ENCODE results near the gene SLC39A10.
"Not testable (repeated sequence)": the region's sequence is repeated elsewhere in the genome, so short reads cannot be mapped to it uniquely, and the experiment has no call there.

SLC39A10 gene

DNA sequence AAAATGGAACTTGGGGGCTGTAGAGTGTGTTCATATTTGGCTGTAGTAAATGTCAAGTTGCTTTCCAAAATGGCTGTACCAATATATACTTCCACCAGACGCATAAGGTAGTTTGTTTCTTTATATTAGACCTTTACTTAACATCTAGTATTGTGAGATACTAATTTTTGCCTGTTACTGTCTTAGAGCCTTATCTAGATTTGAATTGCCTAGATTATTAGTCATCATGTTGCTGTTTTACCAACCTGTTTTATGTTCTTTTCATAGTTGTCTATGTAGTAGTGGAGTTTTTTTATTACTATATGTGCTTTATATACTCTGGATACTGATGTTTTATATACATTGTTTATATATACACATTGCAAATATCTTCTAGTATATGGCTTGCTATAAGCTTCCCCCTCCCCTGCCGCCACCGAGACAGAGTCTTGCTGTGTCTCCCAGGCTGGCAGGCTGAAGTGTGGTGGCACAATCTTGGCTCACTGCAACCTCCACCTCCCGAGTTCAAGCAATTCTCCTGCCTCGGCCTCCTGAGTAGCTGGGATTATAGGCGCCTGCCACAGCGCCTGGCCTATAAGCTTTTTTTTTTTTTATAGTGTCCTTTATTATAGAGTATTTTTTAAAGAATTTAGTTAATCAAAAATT, 18.9 kb downstream of the SLC39A10 start:
- DNase-seq: no peak

GRCh38 chr2:195677290-195677689, 20.3 kb downstream of the SLC39A10 start:
- DNase-seq: no peak

DNA sequence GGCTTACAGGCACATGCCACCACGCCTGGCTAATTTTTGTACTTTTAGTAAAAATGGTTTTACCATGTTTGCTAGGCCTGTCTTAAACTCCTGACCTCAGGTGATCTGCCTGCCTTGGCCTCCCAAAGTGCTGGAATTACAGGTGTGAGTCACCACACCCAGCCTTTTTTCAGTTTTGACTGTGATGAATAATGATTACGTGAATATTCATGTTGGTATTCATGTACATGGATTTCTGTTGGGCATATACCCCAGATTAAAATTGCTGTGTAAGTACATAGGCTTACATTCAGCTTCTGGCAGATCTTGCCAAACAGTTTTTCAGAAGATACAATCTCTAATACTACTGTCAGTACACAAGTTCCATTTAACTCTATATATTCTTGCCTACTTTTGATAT, 20.9 kb downstream of the SLC39A10 start:
- no peak for DNase-seq

DNA sequence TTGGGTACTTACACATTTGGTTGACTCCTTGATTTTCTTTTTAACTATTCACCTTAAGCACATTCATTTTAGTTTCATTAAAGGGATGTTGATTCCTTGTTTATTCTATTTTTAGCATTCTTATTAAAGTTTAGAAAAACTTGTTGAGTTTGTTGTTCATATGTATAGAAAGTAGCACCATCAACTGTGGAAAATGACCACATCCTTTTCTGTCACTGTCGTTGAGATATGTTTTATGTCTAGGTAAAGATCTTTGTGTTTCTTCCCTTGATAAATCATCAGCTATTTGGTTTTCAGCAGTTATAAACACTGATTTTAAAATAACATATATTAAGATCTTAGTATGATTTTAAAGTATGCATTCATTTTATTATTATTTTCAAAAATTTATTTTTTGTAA, 25.1 kb downstream of the SLC39A10 start:
- no peak for DNase-seq

DNA sequence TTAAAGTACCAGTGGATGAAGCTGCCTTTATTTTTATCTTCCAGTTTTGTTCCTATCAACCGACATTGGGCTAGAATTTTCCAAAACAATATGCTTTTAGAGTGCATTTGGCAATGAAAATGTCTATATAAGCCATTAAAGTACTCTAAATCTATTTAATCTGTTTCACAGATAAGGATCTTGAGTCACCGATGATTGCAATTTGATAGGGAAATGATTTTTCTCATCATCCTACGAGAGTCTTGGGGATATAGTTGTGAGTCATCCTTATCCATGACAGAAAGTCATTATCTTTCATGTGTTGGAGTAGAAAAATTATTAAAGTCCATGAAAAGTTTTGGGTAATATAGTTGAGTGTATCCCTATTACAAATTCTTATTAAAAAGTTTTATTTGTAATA, 26.1 kb downstream of the SLC39A10 start:
- no peak for DNase-seq

DNA sequence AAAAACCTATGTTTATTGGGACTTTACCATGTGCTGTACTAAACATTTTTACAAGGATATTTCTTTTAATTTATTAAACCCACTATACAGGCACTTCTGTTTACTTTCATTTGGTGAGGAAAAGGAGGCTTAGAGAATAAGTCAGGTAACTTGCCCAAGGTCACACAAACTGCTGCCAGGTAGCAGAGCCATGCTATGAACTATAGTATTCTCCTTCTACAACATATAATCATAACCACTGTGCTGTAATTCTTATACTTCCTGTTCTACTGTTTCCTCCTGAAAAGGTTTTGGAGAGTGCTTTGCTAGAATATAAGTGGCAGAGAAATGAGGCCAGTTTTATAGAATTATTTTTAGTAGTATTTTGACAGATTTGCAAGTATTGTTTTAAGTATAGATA, 29.5 kb downstream of the SLC39A10 start:
- no peak for DNase-seq

GRCh38 chr2:195687320-195688086, 30.5 kb downstream of the SLC39A10 start:
- no peak for DNase-seq

DNA sequence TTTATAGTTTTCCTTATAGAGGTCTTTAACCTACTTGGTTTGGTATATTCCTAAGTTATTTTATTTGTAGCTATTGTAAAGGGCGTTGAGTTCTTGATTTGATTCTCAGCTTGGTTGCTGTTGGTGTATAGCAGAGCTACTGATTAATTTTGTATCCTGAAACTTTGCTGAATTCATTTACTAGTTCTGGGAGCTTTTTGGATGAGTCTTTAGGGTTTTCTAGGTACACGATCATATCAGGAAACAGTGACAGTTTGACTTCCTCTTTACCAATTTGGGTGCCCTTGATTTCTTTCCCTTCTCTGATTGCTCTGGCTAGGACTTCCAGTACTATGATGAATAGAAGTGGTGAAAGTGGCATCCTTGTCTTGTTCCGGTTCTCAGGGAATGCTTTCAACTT, 35.5 kb downstream of the SLC39A10 start:
- DNase-seq: not testable (repeated sequence)

- no peak for DNase-seq
Observed at GRCh38 chr2:195694553-195694952, 37.5 kb downstream of the SLC39A10 start.

DNA sequence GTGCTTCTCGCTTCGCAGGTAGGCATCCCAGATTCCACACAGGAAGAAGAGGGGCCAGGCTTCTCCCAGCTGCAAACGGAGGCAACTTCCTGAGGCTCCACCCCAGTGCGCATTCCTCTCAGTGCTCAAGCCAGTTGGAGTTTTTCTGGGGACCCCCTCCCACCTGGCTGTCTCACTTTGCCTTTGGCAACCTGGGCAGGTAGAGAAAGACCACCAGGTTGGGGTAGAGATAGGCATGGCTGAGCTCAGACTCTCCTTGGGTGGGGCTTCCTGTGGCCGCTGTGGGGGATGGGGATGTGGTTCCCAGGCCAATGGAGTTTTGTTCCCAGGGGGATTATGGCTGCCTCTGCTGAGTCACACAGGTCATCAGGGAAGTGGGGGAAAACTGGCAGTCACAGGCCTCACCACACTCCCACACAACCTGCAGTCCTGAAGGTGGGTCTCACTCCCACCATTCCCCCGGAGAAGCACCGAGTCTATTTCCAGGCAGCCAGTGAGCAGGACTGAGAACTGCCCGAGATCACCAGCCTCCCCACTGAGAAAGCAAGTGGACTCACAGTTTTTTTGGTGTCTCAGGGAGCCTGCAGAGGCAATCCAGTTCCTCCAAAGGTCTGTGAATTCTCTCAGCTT, 38.1 kb downstream of the SLC39A10 start:
- DNase-seq: no peak

DNA sequence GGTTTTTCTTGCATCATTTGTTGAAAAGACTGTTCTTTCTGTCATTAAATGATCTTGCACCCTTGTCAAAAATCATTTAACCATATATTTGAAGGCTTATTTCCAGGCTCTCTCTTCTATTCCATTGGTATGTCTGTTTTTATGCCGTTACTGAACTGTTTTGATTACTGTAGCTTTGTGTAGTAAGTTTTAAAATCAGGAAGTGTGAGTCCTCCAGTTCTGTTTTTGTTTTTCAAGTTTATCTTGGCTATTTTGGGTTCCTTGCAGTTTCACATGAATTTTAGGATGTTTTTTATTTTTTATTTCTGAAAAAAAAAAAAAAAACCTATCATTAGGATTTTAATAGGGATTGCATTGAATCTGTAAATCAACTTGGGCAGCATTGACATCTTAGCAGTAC, 39.0 kb downstream of the SLC39A10 start:
- DNase-seq: no peak

GRCh38 chr2:195697681-195698220, 40.7 kb downstream of the SLC39A10 start:
- no peak for DNase-seq

DNA sequence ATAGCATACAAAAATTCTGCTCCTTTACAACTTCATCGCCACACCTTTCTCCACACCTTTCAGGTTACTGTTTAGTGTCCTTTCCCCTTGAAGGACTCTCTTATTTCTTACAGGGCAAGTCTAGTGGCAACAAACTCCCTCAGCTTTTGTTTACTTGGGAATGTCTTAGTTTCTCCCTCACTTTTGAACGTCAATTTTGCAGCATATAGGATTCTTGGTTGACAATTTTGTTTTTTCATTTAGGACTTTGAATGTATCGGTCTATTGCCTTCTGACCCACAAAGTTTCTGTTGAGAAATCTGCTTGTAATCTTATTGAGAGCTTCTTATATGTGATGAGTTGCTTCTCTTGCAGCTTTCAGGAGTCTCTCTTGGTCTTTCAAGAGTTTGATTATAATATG, 43.5 kb downstream of the SLC39A10 start:
- DNase-seq: no peak

GRCh38 chr2:195706161-195706900, 49.3 kb downstream of the SLC39A10 start:
- no peak for DNase-seq

- DNase-seq: no peak
Observed at GRCh38 chr2:195709901-195710806, 53.1 kb downstream of the SLC39A10 start.

GRCh38 chr2:195711478-195711877, 54.5 kb downstream of the SLC39A10 start:
- no peak for DNase-seq

DNA sequence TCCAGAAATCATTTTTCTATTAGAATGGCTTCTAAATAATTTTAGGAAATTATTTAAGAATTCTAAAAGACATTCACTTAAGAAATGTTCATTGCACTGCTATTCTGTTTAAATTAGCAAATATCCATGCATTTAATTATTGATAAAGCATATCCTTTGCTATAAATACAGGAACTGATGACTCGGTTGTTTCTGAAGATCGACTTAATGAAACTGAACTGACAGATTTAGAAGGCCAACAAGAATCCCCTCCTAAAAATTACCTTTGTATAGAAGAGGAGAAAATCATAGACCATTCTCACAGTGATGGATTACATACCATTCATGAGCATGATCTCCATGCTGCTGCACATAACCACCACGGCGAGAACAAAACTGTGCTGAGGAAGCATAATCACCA, 59.4 kb downstream of the SLC39A10 start:
- no peak for DNase-seq

DNA sequence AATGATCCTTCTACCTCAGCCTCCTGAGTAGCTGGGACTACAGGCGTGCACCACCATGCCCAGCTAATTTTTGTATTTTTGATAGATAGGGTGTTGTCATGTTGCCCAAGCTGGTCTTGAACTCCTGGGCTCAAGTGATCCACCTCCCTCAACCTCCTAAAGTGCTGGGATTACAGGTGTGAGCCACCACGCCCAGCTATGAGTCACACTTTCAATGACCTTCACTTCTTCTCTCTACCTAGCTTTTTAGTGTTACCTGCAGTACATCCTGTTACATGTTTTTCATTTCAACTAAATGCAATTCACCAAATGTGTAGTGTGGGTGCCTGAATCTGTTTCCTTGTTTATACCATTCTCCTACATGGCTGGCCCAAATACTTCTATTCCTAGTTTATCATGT, 64.0 kb downstream of the SLC39A10 start:
- DNase-seq: no peak

DNA sequence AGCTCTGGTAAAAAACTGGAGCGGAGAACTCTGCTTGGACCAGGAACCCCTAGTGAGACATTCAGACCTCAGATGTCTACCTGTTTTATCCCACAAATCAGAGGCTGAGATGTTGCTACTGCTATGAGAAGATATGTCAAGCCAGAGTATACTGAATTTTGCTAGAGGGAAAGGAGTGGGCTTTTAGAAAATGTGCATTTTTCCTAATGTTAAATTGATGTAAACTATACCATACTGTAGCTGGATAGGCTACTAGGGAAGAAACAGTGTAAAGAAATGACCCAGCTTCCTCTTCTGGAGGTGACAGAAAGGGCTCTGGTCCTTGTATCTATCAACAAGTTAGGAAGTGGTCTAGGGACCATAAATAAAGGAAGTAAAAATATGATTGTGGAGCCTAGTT, 65.0 kb downstream of the SLC39A10 start:
- no peak for DNase-seq

DNA sequence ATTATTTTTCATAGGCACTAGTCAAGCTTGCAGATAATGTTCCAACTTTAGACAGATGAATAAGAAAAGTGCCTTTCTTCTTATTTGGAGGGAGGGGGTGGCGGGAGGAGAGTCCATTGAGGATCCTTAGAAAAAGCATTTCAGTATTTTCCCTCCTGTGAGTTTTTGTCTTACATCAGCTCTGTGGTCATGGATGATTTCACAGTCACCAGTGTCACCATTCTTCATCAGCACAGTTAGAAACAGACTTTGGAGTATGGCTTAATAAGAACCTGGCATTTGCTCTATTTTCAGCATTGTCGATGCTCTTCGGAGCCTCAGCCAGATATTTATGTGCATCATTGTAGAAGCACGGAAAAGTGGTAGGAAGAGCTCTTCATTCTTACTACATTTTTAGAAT, 70.1 kb downstream of the SLC39A10 start:
- no peak for DNase-seq

DNA sequence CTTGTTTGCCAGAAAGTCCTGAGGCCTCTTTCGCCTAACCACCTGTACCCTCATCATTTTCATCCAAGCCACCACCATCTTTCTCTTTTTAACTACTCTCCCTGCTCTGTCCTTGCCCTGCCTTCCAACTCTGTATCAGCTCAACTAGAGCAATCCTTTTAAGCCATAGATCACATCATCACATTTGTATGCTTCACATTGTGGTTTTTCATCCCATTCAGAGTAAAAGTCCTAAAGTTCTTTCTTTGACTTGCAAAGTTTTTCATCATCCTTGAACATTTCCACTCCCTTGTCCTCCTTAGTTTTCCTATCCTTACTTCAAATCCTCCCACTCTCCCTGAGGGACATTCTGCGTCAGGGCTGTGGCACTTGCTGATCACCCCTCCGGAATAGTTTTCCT, 73.9 kb downstream of the SLC39A10 start:
- DNase-seq: no peak

DNA sequence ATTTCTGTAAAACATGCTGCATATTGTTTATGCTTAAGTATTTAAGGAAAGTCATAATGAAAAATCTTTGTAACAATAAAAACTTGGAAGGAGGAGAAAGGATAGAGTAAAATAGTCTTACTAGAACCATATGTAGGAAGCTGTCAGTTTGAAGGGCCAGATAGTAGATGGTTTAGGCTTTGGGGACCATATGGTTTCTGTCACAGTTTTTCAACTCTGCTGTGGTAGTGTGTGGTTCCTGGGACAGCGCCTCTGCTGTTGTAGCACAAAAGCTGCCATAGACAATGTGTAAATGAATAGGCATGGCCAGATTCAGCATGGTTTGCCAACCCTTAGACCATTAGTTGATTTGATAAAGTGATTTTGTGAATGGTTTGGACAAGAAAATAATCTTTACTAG, 75.5 kb downstream of the SLC39A10 start:
- DNase-seq: no peak
